ENCODE results near the gene KDELR1.

The KDELR1 gene

DNA sequence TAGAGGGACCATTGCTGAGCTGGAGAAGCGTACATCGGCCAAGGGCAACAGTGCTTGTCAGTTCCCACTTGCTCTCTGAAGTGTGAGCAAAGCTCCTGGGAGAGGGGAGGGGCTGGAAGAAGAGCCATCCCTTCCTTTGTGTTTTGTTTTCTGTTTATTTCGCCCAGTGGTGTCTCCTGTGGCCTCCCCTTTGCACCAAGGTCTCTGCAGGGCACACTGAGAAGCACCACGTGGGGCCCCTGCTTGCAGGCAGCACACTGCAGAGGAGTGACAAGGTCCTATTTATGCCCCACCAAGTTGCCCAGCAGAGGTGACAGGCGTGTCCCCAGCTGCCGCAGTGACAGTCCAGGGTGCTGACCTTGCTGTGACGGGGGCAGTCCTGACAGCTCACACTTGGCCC, 26.1 kb upstream of the KDELR1 start:
- TF ChIP-seq FOXP2 (optimal IDR thresholded peaks at IDR 0.05; ENCODE audit: borderline replicate concordance, extremely low read depth, extremely low read length, insufficient read depth) (no peak), TAF1 (IDR thresholded peaks at IDR 0.05; ENCODE audit: borderline replicate concordance, insufficient read depth, low read length) (no peak), SIN3A (IDR thresholded peaks at IDR 0.05; ENCODE audit: borderline replicate concordance, insufficient read depth, low read length) (no peak), POLR2AphosphoS5 (IDR thresholded peaks at IDR 0.05; ENCODE audit: low read depth, low read length) (no peak)
- TF ChIP-seq, protein P1, sequence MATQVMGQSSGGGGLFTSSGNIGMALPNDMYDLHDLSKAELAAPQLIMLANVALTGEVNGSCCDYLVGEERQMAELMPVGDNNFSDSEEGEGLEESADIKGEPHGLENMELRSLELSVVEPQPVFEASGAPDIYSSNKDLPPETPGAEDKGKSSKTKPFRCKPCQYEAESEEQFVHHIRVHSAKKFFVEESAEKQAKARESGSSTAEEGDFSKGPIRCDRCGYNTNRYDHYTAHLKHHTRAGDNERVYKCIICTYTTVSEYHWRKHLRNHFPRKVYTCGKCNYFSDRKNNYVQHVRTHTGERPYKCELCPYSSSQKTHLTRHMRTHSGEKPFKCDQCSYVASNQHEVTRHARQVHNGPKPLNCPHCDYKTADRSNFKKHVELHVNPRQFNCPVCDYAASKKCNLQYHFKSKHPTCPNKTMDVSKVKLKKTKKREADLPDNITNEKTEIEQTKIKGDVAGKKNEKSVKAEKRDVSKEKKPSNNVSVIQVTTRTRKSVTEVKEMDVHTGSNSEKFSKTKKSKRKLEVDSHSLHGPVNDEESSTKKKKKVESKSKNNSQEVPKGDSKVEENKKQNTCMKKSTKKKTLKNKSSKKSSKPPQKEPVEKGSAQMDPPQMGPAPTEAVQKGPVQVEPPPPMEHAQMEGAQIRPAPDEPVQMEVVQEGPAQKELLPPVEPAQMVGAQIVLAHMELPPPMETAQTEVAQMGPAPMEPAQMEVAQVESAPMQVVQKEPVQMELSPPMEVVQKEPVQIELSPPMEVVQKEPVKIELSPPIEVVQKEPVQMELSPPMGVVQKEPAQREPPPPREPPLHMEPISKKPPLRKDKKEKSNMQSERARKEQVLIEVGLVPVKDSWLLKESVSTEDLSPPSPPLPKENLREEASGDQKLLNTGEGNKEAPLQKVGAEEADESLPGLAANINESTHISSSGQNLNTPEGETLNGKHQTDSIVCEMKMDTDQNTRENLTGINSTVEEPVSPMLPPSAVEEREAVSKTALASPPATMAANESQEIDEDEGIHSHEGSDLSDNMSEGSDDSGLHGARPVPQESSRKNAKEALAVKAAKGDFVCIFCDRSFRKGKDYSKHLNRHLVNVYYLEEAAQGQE (IDR thresholded peaks at IDR 0.05; ENCODE audit: insufficient read depth in 1 of 2, low read depth in 2 of 2, low read length in 2 of 2): no peak

DNA sequence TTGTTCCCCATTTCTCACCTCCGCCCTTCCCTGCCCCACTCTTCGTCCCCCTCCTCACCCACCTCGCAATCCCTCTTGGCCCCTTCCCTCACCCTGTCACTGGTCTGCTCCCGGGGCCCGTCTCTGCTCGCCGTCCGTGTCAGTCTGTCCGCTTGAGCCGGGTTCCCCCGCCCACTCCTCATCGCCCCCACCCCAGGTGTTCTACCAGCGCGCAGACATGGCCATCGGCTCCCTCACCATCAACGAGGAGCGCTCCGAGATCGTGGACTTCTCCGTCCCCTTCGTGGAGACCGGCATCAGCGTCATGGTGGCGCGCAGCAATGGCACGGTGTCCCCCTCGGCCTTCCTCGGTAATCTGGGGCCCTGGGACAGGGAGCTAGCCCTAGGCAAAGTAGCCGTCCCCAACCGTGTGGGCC, 24.5 kb upstream of the KDELR1 start:
- no peak for TF ChIP-seq SIN3A (IDR thresholded peaks at IDR 0.05; ENCODE audit: borderline replicate concordance, insufficient read depth, low read length)
- TF ChIP-seq, protein P1 (IDR thresholded peaks at IDR 0.05; ENCODE audit: insufficient read depth in 1 of 2, low read depth in 2 of 2, low read length in 2 of 2): no peak
- TF ChIP-seq TAF1 (IDR thresholded peaks at IDR 0.05; ENCODE audit: borderline replicate concordance, insufficient read depth, low read length): no peak
- no peak for TF ChIP-seq POLR2AphosphoS5 (IDR thresholded peaks at IDR 0.05; ENCODE audit: low read depth, low read length)
- TF ChIP-seq FOXP2 (optimal IDR thresholded peaks at IDR 0.05; ENCODE audit: borderline replicate concordance, extremely low read depth, extremely low read length, insufficient read depth): no peak

DNA sequence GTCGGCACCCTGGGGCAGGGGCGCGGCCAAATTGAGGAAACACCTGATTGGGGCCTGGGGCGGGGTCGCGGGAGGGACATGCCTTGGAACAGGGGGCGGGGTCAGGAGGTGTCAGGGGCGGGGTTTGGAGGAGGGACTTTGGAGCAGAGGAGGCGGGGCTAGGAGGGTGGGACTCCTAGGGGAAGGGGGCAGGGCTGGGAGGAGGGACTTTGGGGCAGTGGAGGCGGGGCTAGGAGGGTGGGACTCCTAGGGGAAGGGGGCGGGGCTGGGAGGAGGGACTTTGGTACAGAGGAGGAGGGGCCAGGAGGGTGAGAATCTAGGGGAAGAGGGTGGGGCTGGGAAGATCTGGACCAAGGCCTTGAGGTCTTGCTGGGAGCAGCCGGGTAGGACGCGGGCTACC, 24.0 kb upstream of the KDELR1 start:
- TF ChIP-seq FOXP2 (optimal IDR thresholded peaks at IDR 0.05; ENCODE audit: borderline replicate concordance, extremely low read depth, extremely low read length, insufficient read depth) (no peak), POLR2AphosphoS5 (IDR thresholded peaks at IDR 0.05; ENCODE audit: low read depth, low read length) (no peak), TAF1 (IDR thresholded peaks at IDR 0.05; ENCODE audit: borderline replicate concordance, insufficient read depth, low read length) (no peak), SIN3A (IDR thresholded peaks at IDR 0.05; ENCODE audit: borderline replicate concordance, insufficient read depth, low read length) (no peak)
- TF ChIP-seq, protein P1 (IDR thresholded peaks at IDR 0.05; ENCODE audit: insufficient read depth in 1 of 2, low read depth in 2 of 2, low read length in 2 of 2): no peak

DNA sequence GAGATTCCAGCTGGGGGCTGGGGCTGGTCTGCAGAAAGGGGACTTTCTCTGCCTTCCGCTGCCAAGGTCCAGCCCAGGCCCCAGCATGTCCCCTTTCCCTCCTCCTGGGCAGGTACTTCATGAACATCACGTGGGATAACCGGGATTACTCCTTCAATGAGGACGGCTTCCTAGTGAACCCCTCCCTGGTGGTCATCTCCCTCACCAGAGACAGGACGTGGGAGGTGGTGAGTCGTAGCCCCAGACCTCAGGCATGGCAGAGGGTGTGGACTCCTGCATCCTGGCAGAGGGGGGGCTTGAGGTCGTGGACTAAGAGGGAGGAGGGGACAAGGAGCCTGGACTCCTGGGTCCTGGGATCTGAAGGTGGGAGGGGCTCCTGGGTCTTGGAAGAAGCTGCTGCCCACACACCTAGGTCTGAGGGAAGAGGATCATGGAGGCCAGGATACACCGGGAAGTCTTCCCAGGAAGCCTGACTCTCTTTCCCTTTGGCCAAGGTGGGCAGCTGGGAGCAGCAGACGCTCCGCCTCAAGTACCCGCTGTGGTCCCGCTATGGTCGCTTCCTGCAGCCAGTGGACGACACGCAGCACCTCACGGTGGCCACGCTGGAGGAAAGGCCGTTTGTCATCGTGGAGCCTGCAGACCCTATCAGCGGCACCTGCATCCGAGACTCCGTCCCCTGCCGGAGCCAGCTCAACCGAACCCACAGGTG, 22.7 kb upstream of the KDELR1 start:
- no peak for TF ChIP-seq SIN3A (IDR thresholded peaks at IDR 0.05; ENCODE audit: borderline replicate concordance, insufficient read depth, low read length)
- no peak for TF ChIP-seq POLR2AphosphoS5 (IDR thresholded peaks at IDR 0.05; ENCODE audit: low read depth, low read length)
- TF ChIP-seq, protein P1 (IDR thresholded peaks at IDR 0.05; ENCODE audit: insufficient read depth in 1 of 2, low read depth in 2 of 2, low read length in 2 of 2): no peak
- no peak for TF ChIP-seq TAF1 (IDR thresholded peaks at IDR 0.05; ENCODE audit: borderline replicate concordance, insufficient read depth, low read length)
- TF ChIP-seq FOXP2 (optimal IDR thresholded peaks at IDR 0.05; ENCODE audit: borderline replicate concordance, extremely low read depth, extremely low read length, insufficient read depth): no peak

Data from PFSK-1 (cell line).